ENCODE results near the gene HP1BP3.

DNA sequence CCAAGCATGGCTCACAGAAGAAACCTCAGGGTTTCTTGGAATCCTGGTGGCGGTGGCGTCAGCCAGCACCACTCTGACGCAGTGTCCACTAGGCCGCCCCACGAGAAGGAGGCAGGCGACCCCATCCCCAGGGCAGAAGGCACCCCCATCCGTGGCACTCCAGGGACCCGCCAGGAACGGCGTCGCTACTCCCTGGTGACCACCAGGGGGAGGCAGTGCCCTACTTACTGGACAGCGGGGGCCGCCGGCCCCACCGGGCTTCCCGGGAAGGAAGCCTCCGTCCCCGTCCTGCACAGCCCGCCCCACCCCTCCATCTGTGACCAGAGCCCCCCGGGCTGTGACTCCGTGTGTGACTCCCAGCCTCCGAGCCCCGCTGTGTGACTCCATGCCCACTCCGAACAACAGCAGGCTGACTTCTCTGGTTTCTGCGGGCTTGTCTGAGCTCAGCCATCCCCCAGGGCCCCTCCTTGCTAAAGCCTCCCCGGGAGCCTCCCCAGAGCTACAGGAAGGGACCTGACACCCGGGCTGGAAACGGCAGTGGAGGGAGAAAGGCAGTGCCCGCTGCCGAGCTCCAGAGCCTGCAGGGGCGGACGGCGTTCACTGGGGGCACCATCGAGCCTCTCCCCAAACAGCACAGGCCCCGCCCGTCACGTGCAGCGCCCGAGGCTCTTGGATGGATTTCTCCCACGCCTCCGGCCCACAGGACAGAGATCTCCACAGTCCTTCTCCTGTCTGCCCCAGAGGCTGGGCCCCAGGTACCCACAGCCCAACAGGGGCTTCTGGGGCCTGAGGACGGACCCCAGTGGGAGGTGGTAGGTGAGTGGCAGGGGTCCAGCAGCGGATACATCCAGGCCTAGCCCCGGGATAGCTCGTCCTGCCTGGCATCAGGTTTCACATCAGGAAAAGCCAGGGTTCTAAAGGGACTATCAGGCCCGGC lies 90.4 kb downstream of the HP1BP3 start:
- TF ChIP-seq, protein P1, sequence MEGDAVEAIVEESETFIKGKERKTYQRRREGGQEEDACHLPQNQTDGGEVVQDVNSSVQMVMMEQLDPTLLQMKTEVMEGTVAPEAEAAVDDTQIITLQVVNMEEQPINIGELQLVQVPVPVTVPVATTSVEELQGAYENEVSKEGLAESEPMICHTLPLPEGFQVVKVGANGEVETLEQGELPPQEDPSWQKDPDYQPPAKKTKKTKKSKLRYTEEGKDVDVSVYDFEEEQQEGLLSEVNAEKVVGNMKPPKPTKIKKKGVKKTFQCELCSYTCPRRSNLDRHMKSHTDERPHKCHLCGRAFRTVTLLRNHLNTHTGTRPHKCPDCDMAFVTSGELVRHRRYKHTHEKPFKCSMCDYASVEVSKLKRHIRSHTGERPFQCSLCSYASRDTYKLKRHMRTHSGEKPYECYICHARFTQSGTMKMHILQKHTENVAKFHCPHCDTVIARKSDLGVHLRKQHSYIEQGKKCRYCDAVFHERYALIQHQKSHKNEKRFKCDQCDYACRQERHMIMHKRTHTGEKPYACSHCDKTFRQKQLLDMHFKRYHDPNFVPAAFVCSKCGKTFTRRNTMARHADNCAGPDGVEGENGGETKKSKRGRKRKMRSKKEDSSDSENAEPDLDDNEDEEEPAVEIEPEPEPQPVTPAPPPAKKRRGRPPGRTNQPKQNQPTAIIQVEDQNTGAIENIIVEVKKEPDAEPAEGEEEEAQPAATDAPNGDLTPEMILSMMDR (conservative IDR thresholded peaks at IDR 0.05; ENCODE audit: low read depth, low read length), result peak; percentile 82
- no peak for TF ChIP-seq RFX5 (IDR thresholded peaks at IDR 0.05; ENCODE audit: low read depth, low read length)
- TF ChIP-seq CEBPB (IDR thresholded peaks at IDR 0.05; ENCODE audit: low read depth, low read length), result no peak
- no peak for TF ChIP-seq FOS (IDR thresholded peaks at IDR 0.05; ENCODE audit: low read depth, low read length)
- TF ChIP-seq, protein P2, sequence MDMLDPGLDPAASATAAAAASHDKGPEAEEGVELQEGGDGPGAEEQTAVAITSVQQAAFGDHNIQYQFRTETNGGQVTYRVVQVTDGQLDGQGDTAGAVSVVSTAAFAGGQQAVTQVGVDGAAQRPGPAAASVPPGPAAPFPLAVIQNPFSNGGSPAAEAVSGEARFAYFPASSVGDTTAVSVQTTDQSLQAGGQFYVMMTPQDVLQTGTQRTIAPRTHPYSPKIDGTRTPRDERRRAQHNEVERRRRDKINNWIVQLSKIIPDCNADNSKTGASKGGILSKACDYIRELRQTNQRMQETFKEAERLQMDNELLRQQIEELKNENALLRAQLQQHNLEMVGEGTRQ (IDR thresholded peaks at IDR 0.05; ENCODE audit: low read depth, low read length), result peak; percentile 97
- TF ChIP-seq RAD21 (IDR thresholded peaks at IDR 0.05; ENCODE audit: low read length), result peak; percentile 88
- TF ChIP-seq SMC3 (IDR thresholded peaks at IDR 0.05; ENCODE audit: low read depth, low read length), result peak; percentile 67
- peak; percentile 80 for TF ChIP-seq MXI1 (IDR thresholded peaks at IDR 0.05; ENCODE audit: borderline replicate concordance, low read depth, low read length)
- no peak for TF ChIP-seq POLR2A (IDR thresholded peaks at IDR 0.05; ENCODE audit: low read depth, low read length)
- no peak for TF ChIP-seq RCOR1 (IDR thresholded peaks at IDR 0.05; ENCODE audit: insufficient replicate concordance, low read length)
- TF ChIP-seq CHD1 (IDR thresholded peaks at IDR 0.05; ENCODE audit: low read depth, low read length), result no peak
- TF ChIP-seq, protein P3, sequence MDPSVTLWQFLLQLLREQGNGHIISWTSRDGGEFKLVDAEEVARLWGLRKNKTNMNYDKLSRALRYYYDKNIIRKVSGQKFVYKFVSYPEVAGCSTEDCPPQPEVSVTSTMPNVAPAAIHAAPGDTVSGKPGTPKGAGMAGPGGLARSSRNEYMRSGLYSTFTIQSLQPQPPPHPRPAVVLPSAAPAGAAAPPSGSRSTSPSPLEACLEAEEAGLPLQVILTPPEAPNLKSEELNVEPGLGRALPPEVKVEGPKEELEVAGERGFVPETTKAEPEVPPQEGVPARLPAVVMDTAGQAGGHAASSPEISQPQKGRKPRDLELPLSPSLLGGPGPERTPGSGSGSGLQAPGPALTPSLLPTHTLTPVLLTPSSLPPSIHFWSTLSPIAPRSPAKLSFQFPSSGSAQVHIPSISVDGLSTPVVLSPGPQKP (IDR thresholded peaks at IDR 0.05; ENCODE audit: borderline replicate concordance, low read depth, low read length), result no peak
